ENCODE data around the gene PLXDC2. TPM values are rescaled to one million over a fixed set of nuclear protein-coding genes. Genes with fewer than 3 reads are reported as not detected.
A peak's percentile ranks its signal among the peaks of the same experiment; 100 is the strongest.

PLXDC2 gene
- polyA plus RNA-seq, 1 donor = 32.9 TPM

DNA sequence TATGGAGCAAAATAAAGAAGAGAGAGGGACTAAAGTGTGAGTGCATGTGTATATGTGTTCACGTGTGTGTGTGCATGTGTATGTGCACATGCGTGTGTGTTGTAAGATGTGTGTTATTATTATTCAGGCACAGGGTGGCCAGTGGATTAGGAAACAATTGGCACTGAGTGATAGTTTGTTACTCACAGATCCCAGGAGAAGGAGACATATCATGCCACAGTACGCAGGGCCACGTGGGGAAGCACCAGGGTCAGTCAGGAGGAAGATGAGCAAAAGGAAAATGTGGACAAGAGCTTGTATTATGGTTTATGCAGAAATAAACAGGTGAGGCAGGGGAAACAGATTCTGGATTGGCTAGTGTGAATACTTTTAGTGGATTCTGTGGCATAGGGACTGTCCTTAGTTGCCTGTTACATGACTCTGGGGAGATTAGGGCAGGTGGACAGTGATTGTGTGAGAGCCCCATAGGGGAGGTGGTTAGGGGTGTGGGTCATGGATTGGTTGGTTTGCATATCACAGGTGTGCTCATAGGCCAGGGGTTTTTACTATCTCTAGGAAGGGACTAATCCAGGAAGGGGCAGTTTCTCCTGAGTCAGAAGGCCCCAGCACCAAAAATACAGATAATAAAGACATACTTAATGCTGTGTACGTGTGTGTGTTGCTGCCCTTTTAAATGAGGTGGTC is 90.0 kb downstream of the PLXDC2 start:
- DNase-seq = no peak

DNA sequence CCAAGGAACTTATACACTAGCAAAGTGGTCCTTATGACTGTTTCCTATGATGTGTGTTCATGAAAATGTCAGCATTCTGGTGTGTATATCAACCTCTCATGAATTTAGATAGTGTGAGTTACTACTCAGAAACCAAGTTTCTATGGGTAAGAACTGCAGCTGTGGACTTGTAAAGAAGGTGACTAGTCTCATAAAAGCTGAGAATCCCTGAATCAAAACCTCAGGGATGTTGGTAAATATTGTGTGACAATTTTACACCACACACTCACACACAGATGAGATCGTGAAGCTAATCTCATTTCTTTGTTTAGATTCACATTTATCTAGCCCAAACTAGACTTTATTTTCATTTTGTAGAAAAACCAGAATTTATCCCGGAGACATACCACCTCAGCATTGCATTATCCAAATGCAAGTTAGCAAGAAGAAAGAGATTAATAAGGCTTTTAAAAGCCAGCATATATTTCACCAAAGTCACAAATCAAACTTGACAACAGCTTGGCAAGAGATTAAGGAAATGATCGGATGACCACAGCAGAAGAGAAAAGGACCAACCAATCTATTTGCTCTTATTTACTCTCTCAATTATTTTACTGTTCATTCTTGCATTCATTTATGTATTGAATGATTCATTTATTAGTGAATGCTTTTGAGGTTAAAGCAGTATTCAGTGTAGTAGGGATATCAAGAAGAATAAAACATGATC is 92.9 kb downstream of the PLXDC2 start:
- DNase-seq = no peak

DNA sequence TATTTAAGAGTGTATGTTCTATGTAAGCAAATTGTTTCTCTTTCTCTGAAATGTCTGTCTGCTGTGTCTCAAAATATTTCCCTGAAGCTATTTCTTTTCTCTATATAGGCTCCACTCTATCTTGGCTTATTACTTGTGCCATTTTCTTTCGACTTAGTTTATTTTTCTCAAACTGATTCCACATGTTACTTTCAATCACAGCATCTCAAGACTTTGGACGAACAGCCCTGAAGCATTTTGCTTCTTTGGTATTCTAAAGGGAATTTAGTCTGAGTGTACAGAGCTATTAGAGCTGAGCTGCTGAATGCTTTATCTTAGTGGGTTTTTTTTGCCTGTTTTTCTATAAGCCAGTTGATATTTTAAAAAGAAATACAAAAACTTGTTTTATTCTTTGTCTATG is 95.7 kb downstream of the PLXDC2 start:
- DNase-seq = no peak

DNA sequence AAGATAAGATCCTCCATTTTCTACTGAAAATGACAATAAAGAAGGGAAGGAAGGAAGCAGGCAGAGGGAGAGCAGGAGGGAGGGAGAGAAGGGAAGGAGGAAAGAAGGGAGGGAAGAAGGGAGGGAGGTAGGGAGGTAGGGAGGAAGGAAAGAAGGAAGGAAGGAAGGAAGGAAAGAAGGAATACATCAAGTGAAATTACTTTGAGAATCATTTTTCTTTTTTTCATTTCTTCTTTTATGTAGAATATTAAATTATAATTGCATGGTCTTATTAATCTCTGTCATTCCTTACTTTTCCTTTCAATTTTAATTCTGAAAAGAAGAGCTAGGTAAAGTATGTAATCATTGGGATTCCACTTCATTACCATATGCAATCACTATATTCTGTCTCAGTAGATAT is 97.8 kb downstream of the PLXDC2 start:
- no peak for DNase-seq

DNA sequence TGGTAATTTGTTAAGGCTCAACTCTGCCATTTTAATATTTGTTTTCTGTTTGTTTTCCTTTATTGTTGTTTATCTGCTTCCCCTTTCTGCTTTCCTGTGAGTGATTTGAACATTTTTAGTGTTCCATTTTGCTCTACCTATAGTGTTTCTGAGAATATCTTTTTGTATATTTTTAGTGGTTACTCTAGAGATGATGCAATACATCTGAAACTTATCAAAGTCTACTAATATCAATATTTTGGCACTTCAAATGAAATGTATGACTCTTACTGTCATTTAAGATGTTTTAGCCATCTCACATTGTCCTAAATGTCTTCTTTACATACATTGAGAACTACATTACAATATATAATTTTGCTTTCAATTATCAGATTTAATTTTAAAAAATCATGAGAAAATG is 98.9 kb downstream of the PLXDC2 start:
- DNase-seq = no peak

DNA sequence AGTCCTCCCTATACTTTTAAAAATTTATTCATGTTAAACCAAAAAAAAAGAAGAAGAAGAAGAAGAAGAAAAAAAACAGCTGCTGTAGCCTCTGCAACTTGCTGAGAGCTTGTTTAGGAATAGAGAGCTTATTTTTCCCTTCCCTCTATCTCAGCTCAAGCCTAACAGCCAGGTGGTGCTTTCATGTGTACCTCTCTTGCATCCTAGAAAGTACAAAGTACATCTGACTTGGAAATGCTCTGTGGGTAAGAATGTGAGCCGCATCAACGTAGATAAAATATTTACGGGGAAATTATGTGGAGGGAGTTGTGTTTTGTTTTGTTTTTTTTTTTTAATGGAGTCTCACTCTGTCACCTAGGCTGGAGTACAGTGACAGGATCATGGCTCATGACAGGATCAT is 99.6 kb downstream of the PLXDC2 start:
- no peak for DNase-seq

DNA sequence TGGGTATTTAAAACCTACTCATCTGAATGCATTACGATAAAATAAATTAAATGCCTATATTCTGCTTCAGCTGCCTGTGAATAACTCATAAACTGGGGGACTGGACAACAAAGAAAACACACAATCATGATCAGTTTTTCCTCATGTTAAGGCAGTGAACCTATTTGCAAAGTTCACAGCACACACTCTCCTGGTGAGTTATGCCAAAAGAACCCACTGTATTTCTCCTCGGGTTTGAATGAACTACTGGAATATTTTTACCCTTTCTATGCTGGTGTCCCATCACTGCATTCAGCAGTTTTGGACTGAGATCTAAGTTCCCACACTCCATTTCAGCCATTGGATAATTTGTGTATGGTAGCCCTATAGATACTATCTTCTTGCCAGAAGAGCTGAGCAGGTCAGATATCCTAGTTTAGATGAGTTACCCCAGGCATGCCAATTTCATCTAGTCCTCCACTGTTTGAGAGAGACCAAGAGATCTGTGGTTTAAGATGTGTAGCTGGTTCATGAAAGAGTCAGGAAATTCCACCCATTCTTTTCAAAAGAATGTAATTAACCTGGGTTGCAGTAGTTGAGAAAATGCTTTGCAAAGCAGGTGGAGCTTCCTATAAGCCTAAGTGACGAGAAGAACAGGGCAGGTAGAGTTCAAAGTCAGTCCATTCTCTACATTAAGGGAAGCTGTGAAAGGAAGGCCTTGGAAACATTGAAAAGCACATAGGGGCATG is 101.7 kb downstream of the PLXDC2 start:
- no peak for DNase-seq

DNA sequence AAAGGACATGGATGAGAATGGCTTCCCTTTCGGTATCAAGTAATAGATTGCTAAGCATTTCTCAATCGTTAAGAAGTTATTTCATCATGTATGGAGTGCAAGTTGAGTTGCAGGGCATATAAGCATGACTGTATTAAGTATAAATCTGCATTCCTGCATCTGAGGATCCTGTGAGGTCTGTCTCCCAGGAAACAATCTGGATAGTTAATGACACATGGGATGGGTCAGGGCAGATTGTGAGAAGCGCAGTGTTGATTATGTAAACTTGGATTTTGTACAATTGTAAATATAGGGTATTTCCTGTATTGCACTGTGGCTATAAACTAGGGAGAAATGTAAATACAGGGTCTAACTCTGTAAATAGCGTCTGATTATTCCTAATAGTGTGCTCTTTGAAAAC is 102.6 kb downstream of the PLXDC2 start:
- DNase-seq = no peak

DNA sequence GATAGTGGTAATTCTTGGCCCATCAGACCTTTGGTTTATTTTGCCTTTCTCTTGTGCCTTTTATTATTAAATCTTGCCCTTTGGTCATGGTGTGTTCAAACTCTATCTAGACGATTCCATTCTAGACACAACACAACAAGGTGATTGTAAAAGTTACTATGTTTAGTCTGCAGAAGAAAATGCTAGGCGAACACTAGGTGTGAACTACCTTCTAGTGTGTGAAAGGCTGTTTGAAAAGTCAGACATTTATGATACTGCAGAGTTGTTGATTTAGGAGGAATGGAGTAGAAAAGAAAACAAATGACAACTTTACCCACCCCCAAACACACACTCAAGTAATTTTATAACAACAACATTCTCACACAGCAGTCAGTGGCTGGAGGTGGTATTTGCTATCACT is 103.4 kb downstream of the PLXDC2 start:
- no peak for DNase-seq

DNA sequence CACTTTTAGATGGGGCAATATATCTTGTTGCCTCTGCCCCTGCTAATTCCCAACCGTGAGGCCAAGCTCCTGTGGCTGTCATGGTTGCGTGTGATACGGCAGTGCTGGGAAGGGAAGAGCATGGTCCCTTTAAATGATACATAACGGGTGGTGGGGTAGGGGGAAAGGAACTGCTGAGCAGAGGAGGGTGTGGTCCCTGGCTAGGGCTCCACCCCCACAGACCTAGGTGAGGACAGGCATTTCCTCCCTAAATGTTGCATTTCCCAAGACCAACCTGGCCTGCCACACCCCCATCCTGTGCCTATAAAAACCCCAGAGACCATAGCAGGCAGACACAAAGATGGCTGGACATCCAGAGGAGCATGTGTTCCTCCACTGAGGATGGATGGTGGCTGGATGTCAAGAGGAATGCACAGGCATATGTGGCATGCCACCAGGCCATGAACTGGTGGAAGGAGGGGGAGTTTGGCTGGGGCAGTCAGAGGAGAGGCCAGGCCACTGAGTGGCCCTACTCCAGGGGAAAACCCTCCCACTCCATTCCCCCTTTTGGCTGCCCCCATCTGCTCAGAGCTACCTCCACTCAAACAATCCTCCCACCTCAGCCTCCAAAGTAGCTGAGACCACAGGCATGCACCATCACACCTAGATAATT is 104.0 kb downstream of the PLXDC2 start:
- no peak for DNase-seq

DNA sequence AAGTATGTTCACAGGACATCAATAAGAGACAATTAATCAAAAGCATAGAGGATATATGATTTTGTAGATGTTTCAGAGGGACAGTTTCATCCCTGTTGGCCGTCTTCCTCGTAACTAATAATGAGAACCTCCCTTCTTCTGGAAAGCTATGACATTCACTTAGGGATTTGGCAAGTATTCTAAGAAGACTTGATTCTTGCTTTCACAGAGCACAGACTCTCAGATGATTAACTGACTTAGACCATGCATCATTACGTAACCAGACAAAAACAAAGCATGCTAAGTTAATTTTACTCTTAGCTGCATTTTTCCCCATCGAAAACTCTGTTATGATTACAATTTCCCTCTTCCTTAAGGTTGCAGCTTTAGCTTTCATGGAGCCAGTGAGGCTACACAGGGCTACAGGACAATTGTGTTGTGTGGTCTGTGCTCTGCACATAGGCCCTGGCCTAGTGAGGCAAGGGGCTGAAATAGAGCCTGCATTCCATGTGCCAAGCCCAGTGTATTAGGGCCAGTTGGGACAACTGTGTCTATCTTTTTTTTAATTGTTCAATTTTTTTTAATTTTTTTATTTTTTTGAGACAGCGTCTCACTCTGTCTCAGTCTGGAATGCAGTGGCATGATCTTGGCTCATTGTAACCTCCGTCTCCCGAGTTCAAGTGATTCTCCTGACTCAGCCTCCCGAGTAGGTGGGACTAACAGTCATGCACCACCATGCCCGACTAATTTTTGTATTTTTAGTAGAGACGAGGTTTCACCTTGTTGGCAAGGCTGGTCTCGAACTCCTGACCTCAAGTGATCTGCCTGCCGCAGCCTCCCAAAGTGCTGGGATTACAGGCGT is 105.3 kb downstream of the PLXDC2 start:
- no peak for DNase-seq

DNA sequence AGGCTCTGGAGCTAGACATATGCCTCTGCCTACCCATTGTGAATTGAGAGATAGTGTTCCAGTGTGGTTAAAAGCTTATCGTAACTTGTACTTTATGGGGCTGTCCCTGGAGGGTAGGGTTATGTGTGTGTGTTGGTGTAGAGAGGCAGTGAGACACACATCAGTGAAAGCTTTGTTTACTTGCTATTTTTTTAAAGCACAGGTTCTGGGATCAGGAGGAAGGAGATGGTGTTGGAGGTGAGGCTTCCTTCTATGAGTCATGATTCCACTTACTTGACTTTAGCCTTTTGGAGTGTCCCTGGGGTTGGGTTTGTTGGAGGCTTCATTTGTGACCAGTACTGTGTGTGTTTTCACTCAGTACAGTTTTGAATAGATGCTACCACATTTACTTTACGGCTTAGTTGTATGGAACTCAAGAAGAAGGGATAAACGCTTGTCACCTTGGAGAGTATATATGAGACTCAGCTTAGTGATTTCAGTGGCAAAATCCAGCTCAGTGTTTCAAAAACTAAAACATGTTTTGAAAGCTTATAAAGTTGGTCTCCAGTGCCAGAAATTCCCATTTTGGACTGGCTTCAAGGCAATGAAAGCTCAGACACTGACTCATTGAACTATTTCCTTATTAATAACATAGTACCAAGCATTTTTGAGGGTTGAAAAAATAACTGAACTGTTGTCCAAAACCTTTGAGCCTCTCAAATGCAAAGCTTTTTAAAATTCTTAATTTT is 106.2 kb downstream of the PLXDC2 start:
- DNase-seq = no peak

DNA sequence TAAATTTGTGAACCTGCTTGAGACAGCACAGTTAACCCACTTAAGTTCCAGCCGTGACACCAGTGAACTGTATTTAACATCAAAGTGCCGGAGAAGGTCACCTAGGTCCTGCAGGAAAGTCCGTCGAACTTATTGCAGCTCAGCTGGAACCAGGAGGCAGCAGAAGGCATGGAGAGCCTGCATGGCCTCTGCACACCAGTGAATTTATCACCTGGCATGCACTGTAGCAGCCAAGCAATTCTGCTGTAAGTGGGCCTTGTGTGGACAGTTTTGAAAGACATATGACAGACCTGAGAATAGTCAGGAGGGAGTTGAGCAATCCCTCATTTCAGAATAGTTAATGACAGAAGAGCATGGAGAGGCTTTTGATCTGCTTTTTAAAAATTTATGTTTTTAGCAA is 108.8 kb downstream of the PLXDC2 start:
- DNase-seq = no peak

DNA sequence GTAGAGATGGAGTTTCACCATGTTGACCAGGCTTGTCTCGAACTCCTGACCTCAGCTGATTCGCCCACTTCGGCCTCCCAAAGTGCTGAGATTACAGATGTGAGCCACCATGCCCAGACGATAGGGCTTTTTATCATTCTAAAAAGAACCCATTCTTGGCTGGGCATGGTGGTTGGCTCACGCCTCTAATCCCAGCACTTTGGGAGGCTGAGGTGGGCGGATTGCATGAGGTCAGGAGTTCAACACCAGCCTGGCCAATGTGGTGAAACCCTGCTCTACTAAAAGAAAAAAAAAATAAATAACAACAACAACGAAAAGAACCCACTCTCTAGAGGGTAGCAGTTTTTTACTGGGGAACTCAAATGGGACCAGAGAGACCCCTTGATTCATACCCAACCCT is 112.7 kb downstream of the PLXDC2 start:
- no peak for DNase-seq

DNA sequence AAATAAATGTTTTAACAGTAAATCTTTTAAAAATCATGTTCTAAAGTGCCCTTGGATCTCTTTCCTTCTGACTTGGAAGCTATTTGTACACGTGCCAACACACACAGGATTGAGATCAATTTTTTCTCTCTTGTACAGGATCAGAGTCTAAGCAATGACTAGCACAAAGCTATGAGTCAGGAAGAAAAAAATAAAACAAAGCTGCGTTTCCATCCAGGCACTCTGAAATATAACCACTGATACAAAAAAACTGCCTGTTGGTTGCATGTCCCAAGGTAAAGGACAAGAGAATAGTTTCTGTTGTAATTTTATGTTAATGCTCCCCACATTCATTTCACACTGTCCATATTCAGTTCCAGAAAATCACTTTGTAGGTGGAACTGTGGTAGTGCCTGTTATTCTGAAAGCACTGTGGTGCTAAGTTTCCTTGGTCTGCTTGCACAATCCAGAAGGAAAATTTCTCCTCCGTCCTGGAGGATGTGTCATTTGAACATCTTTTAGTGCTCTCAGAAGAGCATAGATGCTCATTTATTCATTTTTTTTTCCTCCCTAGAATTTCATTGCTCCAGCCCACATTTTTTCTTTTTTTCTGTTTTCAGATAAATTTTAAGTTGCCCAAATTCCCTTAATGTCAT is 113.4 kb downstream of the PLXDC2 start:
- no peak for DNase-seq

DNA sequence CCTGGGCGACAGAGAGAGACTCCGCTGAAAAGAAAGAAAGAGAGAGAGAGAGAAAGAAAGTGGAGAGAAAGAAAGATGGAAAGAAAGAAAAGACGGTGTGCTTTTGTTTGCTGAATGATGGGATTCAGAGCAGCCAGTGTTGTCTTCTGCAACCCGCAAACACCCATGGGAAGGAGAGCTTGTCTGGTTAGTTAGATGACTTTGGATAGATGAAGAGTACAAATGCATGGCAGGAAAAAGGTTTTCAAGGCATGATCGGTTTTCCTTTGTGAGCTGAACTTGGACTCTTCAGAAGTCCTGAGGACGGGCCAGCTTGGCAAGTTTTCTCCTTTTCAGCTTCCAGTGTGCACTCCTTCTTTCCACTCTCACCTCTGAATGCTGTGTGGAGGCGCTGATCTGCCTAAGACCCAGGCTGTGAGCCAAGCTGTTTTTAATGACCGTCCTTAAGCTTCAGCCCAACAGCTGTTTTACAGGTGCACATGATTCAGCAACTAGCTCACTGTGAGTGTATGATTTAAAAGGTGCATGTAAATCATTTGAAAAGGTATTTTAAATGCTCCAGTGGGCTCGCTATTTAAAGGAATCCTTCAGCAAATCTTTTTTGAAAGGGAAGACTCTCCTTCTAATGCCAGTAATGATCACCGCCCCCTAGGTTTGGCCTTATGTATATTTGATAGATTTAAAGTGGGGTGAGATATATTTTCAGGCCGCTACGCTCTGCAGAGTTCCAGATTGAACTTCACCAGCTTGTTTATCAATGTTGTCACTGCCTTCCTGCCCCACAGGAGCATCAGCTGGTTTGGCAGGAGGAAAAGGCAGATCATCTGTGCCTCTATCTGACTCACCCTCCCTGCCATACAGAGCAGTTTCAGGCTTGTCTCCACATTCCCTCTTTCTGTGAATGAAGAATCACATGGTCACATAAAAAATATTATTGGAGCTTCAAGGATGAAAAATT is 115.0 kb downstream of the PLXDC2 start:
- peak; percentile 65 for DNase-seq

DNA sequence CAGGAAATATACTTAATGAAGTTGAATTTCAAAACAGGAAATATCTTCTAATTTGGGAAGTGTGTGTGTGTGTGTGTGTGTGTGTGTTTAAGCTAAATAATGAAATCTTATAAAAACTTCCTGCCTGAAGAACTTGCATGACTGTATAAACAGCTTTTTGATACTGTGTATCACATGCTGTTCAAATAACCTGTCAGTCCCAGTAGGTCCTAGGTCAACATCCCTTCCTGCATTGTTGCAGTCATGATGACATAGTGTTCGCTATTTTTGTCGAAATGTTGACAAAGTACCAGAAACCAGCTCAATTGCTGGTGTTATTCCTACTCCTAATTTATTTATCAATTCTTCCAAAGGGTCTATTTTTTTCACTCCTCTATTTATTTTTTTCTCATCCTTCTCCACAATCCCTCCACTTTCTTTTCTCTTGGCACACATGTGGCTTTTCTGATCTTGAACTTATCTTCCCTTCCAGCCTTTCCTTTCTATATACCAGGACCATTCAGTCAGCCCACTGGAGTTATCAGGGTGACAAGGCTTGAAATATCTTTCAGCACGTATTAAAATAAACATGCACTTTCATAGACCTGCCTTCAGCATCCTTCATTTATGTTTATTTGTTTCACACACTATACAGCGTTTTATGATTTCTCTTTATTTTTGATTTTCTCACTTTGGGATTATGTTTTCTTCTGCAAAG is 115.8 kb downstream of the PLXDC2 start:
- no peak for DNase-seq

DNA sequence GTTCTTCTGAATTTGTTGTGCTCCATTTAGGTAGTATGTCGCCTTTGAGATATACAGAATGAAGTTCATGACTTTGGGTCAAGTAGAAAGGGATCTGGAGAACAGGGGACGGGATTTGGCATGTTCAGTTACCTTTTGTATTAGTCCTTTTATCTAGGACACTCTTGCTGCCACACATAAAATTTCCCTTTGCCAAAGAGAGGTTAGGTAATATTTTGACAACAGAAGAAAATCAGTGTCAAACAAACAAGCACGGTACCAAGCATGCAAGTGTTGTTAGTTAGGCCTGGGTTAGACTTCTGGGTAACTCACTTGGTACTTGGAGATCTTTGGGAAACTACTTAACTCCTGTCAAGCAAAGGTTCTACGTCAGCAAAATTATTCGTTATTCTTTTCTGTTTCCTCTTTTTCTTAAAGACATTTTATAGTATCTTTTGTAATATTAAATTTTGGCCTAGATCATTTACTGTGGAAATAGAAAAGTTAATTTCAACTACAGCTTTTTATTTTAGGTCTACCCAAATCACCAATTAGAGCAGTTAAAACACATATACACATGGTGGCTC is 116.7 kb downstream of the PLXDC2 start:
- DNase-seq = no peak

DNA sequence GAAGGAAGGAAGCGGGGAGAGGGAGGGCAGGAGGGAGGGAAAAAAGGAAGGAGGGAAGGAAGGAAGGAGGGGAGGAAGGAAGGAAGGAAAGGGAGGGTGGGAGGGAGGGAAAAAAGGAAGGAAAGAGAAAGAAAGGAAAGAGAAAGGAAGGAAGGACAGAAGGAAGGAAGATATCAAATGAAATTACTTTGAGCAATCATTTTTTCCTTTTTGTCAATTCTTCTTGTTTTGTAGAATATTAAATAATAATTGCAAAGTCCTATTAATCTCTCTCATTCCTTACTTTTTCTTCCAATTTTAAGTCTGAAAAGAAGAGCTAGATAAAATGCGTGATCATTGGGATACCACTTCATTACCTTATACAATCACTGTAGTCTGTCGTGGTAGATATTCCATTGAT is 117.5 kb downstream of the PLXDC2 start:
- no peak for DNase-seq

Measured in left kidney (tissue), 2 donors.